Testis (tissue), 3 donors: ENCODE results near the gene SPIRE2. TPM values are rescaled to one million over a fixed set of nuclear protein-coding genes. Genes with fewer than 3 reads are reported as not detected.
"Not testable (repeated sequence)": the region's sequence is repeated elsewhere in the genome, so short reads cannot be mapped to it uniquely, and the experiment has no call there.

Experiments
- DNase-seq: peaks from one replicate; pipeline ENCODE4 v3.0.0-alpha.2; 2019
- H3K27ac ChIP-seq, 2 donors: fragments of 200-600 bp; sonication (generic); one replicate each; pipeline ENCODE4 v1.5.1; 2019
- H3K27me3 ChIP-seq: fragments of 200-600 bp; sonication (generic); one replicate; pipeline ENCODE4 v1.5.1; 2019
- H3K36me3 ChIP-seq: fragments of 200-600 bp; sonication (generic); one replicate; pipeline ENCODE4 v1.5.1; 2017; ENCODE audit warnings: low read depth; ENCODE audit errors: missing control alignments
- H3K4me1 ChIP-seq: fragments of 200-600 bp; sonication (generic); one replicate; pipeline ENCODE4 v1.5.1; 2019
- H3K4me3 ChIP-seq, 2 donors: fragments of 200-600 bp; sonication (generic); one replicate each; pipeline ENCODE4 v1.5.1; 2017 to 2019
- H3K9me3 ChIP-seq: fragments of 200-600 bp; sonication (generic); one replicate; pipeline ENCODE4 v1.5.1; 2017
- POLR2A ChIP-seq: fragments of 450-650 bp; IDR thresholded peaks from one replicate; pipeline ENCODE4 v1.6.1; 2017; ENCODE audit warnings: antibody characterized with exemption, mild to moderate bottlenecking, moderate library complexity
- WGBS, 2 donors: methylation state at CpG; one replicate each; pipeline ENCODE4 v1.1.5; 2018; 5-methylcytosine and 5-hydroxymethylcytosine counted together
- intact Hi-C: fragments of 100-400 bp; cut with DNase I; formaldehyde crosslinking; loops from one replicate; pipeline ENCODE4 v1.15.1; 2023; ENCODE audit warnings: low total_unique reads
- polyA plus RNA-seq: library from polyadenylated mRNA; stranded (reverse); fragments of 350-450 nt; fragmentation: Illumina TruSeq; extraction: RNeasy Lipid Tissue Mini Kit (QIAGEN cat#74804); gene quantifications from one replicate; pipeline ENCODE4 v1.2.3, GENCODE V29; 2014; ENCODE audit warnings: low read depth, low replicate concordance; ENCODE audit not compliant: insufficient read depth
- total RNA-seq, 2 donors: library from RNA; depleted of rRNA; stranded (reverse); fragments of >200 nt; gene quantifications; one replicate each; pipeline ENCODE4 v1.2.3, GENCODE V29; 2016
- TF ChIP-seq, protein P1 (sequence below), 3 experiments: fragments of 450-650 bp in 2 of 3; fragments of 200-600 bp in 1 of 3; sonication (generic) in 1 of 3; IDR thresholded peaks; one replicate each; pipeline ENCODE4 v1.5.1; 2016 to 2019; ENCODE audit warnings: antibody characterized with exemption in 3 of 3, mild to moderate bottlenecking in 2 of 3, moderate library complexity in 1 of 3

The SPIRE2 gene
- total and polyA plus RNA-seq, 3 donors from 2014 or later: 11.5 to 31.3 (median 20.9) TPM

DNA sequence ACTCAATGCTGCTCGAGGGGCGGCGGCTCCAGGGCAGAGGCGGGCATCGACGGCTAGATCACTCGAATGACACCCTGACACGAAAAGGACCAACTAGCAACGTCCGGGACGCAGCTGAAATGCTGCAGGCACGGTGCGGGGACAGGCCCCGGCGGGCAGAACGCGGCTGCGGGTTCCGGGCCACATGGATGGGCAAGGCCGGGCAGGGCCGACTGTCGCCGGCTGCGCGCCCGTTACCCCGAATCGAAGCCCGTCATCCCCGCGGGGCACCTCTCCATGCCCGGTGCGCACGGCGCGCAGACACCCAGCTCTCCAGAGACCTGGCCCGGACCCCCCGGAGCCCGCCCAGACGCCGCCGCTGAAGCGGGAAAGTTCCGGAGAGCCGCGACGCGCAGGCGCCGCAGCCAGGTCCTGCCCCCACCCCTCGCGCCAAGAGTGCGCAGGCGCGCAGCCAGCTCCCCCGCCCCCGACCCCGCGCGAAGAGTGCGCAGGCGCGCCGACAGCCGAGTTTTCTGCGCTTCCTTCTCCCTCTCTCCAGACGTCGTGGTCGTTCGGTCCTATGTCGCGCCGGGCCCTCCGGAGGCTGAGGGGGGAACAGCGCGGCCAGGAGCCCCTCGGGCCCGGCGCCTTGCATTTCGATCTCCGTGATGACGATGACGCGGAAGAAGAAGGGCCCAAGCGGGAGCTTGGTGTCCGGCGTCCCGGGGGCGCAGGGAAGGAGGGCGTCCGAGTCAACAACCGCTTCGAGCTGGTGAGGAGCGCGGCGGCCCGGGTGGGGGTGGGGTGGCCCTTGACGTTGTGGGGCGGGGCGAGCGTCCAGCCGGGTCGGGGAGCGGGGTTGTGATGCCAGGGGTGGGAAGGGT lies 45.1 kb downstream of the SPIRE2 start, which contains the start of gene TCF25:
TSS of gene TCF25 (plus strand) at position 484 of the 863 bp plus-strand sequence. CDS start at position 560, 76 bp downstream.
- H3K4me1 ChIP-seq: peaks cover 16% of the 10 kb centered on the region
- intact Hi-C loops: no loop called here
- H3K9me3 ChIP-seq: no peaks in the 10 kb centered on the region
- TF ChIP-seq, protein P1, sequence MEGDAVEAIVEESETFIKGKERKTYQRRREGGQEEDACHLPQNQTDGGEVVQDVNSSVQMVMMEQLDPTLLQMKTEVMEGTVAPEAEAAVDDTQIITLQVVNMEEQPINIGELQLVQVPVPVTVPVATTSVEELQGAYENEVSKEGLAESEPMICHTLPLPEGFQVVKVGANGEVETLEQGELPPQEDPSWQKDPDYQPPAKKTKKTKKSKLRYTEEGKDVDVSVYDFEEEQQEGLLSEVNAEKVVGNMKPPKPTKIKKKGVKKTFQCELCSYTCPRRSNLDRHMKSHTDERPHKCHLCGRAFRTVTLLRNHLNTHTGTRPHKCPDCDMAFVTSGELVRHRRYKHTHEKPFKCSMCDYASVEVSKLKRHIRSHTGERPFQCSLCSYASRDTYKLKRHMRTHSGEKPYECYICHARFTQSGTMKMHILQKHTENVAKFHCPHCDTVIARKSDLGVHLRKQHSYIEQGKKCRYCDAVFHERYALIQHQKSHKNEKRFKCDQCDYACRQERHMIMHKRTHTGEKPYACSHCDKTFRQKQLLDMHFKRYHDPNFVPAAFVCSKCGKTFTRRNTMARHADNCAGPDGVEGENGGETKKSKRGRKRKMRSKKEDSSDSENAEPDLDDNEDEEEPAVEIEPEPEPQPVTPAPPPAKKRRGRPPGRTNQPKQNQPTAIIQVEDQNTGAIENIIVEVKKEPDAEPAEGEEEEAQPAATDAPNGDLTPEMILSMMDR (IDR thresholded peaks at IDR 0.05): peak in 1 of 3 experiments; percentile 12
- TF ChIP-seq POLR2A: peak; percentile 37
- no peaks in the 10 kb centered on the region for H3K36me3 ChIP-seq
- H3K27ac ChIP-seq: peak within 1 kb of the TSS; percentile 100
- H3K27me3 ChIP-seq: no peaks in the 10 kb centered on the region
- H3K4me3 ChIP-seq: peak within 1 kb of the TSS; percentile 80 to 100
- peak; percentile 81 for DNase-seq
- 0 to 1% methylated on average over 5 to 89 of the region's 104 CpGs for WGBS, 2 donors

DNA sequence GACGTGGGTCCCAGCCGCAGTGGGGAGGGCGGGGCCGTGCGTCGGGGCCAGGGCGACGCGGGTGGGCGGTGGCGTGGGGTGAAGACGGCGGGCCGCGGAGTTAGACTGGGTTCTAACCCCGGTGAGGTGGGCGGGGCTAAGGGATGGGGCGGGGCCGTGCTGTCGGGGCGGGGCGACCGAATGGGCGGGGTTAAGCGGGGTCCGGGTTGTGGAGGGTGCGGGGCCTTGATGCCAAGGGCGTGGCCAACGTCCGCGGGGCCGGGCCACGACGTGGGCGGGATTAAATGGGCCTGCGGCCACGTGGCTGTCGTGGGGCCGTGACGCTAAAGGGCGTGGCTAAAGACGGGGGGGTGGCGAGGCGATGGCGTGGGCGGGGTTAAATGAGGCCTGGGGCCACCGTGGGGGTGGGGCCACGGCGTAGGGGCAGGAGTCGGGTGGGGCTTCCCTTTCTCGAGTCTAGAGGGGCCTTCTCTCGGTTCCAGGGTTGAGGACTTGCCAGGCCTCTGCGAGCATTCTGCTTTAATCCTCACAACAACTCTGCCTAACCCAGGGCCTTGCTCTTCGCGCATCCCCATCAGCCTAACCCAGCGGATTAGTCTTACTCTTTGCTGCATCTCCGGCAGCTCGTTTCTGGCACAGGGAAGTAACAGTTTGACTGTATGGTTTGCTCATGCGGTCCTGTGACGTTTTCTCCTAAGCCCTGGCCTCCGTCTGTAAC lies 45.9 kb downstream of the SPIRE2 start:
- intact Hi-C loops: no loop called here
- Histone ChIP-seq H3K9me3 (no peaks in the 10 kb centered on the region), H3K27me3 (no peaks in the 10 kb centered on the region), H3K4me1 (peaks cover 15% of the 10 kb centered on the region), H3K36me3 (no peaks in the 10 kb centered on the region), H3K4me3 (peak overlapping the region; percentile 80 to 100), H3K27ac (peak overlapping the region; percentile 100)
- TF ChIP-seq POLR2A: no peak
- TF ChIP-seq, protein P1 (IDR thresholded peaks at IDR 0.05): no peak
- WGBS, 2 donors: 1% methylated on average over 49 to 57 of the region's 61 CpGs
- peak; percentile 97 for DNase-seq

DNA sequence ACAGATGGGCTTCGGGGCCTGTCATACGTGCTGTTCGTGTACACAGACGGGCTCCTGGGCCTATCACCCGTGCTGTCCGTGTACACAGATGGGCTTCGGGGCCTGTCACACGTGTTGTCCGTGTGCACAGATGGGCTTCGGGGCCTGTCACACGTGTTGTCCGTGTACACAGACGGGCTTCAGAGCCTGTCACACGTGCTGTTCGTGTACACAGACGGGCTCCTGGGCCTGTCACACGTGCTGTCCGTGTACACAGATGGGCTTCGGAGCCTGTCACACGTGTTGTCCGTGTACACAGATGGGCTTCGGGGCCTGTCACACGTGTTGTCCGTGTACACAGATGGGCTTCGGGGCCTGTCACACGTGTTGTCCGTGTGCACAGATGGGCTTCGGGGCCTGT lies 50.8 kb downstream of the SPIRE2 start:
- H3K27me3 ChIP-seq, H3K36me3 ChIP-seq, DNase-seq, H3K4me3 ChIP-seq, H3K27ac ChIP-seq, intact Hi-C loops, H3K9me3 ChIP-seq: not testable (repeated sequence)
- H3K4me1 ChIP-seq: peaks cover 12% of the 10 kb centered on the region
- 93 to 95% methylated on average over 22 to 28 of the region's 28 CpGs for WGBS, 2 donors

DNA sequence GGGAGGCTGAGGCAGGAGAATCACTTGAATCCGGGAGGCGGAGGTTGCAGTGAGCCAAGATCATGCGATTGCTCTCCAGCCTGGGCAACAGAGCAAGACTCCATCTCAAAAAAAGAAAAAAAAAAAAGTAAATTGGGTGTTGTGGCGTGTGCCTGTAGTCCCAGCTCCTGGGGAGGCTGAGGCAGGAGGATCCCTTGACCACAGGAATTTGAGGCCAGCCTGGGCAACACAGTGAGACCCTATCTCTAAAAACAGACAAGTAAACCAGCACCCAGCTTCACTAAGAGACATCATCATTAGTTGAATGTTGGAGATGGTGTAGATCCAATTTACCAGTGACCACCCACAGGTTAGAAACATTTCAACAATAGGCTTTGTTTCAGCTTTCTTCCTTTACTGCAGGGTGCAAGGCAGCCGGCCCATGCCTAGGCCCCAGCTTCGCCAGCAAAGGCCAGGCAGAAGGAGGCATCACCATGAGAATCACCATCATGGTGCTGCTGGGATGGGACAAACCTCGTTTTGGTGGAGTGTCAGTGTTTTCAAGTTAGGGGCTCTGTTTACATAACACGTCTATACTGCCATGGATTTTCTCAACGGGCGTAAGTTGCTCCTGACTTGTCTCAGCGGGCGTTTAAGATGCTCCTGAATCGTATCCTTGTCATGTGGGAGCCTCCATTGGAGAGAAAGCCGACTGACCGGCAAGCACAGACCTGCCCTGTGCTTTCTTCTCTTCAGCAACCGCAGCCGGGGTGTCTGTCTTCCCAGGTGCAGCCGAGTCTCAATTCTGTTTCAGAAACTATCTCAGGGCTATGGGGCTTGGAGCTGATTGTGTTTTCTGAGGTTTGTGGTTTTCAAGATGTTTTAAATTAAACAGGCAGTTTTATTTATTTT lies 52.4 kb downstream of the SPIRE2 start:
- 82 to 84% methylated on average over 18 of the region's 18 CpGs for WGBS, 2 donors
- H3K36me3 ChIP-seq: no peaks in the 10 kb centered on the region
- intact Hi-C loops: no loop called here
- H3K27me3 ChIP-seq: no peaks in the 10 kb centered on the region
- no peak overlapping the region for H3K4me3 ChIP-seq
- TF ChIP-seq, protein P1 (IDR thresholded peaks at IDR 0.05): no peak
- no peak for TF ChIP-seq POLR2A
- H3K27ac ChIP-seq: no peak overlapping the region
- no peaks in the 10 kb centered on the region for H3K9me3 ChIP-seq
- H3K4me1 ChIP-seq: peaks cover 12% of the 10 kb centered on the region
- no peak for DNase-seq
